Measurements from ENCODE around the gene BMF.

BMF gene

DNA sequence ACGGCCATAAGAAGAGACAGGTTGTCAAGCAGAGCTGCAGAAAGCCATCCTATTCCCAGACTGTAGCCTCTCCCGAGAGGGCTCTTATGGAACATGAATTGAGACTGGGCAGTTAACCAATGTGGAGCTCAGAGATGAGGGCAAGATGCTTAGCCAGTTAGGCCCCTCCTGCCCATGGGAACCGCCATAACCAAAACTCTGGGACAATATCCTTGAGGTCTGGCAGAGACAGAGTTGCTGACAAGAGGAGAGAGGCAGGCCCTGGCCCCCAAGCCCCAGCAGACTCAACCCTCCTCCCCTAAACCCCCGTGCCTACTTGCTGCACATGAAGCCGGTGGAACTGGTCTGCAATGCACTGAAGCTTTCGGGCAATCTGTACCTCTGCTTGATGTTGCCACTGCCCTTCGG, 4.8 kb downstream of the BMF start:
- no peak for DNase-seq (ENCODE audit: low read depth in 2 of 2)

DNA sequence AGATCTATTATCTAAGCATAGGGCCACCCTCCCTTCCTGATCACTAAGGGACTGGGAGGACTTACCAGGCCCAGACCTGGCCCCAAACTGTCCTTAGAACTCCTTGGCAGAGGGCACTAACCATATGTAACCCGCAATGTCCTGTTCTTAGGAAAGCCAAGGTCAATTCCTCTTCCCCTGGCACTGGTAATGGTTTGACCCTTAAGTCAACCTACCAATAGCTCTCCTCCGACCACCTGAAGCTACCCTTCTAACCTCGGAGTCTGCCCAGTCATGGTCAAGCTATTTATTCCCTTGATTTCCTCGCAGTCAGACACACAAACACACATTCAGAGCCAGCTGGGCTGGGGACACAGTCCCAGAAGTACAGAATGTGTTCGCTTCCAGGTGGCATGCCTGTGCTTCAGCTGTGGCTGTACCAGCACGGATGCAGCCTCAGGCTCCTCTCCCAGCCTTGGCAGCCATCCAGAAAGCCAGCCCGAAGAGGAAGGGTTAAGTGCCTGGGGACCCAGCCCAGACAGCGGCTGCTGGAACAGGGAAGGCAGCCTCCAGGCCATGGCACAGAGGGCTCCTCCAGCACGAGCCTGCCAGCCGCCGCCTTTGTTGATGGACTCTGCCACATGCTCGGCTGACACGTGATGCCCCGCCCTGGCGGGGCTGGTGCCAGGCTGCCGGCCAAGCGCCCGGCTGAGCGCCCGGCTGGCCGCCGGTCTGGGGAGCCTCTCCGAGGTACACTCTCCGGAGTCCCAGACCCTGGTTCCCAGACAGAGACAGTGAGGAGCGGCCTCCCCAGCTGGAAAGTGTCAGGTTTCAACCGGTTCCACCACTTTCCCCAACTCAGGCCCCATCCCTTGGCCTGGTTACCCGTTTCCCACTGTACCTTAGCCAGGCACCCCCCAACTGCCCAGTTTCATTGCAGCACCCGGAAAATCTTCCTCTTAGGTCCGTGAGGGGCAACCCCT, 5.5 kb downstream of the BMF start:
- no peak for DNase-seq (ENCODE audit: low read depth in 2 of 2)

DNA sequence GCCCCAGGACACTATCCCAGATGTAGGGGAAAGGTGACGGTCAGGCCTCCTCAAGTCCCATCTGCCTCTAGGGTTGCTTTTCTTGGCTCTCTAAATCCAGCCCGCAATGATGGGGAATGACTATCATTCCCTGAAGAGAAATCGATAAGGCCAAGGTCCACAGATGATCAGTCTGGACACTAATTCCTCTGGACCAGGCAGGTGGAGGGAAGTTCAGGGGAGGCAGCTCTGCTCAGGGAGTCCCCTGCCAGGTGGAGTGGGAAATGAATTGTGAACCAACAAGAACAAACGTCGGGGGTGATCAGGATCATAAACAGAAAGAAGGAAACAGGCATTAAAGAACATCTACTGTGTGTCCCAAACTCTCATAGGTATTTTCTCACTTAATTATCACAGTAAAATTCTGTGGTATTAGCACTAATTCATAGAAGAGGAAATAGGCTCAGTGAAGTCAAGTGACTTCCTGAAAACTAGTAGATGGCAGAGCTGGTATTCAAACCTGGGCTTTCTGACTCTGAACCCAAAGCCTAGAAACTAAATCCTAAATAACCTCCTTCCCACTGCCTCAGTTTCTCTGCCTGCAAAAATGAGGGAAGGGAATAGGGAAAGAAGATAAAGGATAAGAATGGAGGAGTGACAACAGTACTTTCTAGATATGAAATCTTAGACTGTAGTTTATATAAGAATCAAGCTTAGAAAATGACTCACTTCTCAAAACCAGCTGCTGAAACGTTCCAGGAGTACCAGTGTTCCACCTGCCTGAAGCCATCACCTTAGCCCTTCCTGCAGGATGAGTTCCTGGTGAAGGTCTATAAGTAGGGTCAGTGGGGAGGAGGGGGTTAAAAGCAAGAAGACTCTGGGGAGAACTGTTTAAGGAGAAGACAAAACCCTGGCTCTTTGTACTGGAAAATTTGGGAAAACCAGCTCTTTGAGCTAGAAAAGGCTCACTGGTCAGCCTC, 7.5 kb downstream of the BMF start:
- no peak for DNase-seq (ENCODE audit: low read depth in 2 of 2)

DNA sequence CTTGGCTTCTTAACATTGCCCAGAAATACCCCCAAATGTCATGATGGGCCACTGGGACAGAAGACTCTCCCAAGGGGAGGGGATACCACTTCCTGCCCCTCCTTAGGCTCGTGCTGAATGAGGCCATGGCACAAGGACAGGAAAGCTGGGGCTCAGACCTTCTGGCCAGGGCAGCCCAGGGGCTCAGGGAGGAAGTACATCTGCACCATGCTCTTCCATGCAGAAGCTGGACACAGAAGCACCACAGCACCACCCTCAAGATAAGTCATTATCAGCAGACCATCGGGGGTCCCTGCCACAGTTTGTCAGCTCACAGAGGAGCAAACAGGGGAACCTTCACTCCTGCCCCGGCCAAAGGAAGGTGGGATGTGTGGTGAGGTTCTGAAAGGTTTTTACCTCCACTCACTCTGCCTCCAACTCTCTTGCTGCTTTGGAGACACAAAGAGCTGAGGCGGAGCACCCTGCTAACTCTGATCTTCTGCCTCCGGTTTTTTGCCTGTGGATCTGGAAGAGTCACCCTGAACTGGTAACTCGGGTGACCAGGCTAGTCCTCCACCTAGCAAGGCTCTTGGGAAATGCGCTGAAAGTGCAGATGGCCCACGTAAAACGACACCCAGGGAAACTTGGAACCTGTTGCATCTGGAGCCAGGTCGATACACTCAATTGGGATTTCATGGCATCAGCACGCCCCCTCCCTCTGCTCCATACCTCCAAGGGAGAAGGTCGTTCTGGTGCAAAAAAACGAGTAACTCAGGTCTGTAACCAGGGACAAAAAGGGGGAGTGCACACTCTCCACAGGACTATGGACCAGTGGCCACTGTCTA, 8.3 kb downstream of the BMF start:
- DNase-seq (ENCODE audit: low read depth in 2 of 2), result no peak

DNA sequence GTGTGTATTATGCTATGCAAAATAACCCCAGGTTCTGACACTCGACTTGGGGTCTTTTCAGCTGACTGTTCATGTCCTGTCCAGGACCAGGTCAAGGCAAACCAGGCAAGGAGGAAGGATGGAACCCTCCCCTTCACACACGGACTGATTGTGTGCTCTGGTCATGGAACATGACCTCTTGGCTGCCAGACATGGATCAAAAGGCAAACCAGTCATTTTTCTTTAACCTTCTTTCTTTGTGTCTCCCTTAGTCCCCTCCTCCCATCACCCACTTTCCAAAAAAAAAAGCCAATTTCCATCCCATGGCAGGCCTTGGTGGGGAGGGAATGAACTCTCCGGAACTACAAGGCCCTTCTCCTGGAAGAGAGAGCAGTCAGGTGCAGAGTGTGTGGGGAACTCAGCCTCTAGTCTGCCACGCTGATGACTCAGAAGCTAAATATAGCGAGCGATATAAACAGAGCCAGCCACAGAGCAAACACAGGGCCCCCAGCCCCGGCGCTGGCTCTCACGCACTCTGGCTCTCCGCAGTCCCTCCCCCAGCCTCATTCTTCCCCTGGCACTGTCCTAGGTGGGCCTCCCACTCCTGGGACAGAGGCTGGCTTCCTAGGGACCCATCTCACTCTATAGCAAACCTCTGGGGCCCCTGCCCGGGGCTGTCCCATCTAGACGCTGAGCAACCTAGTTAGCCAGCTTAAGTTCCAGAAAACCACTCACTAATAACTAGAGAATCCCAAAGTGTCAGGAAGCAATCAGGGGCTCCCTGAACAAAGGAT, 10.0 kb downstream of the BMF start:
- peak; percentile 89 to 90 for DNase-seq (ENCODE audit: low read depth in 2 of 2)

DNA sequence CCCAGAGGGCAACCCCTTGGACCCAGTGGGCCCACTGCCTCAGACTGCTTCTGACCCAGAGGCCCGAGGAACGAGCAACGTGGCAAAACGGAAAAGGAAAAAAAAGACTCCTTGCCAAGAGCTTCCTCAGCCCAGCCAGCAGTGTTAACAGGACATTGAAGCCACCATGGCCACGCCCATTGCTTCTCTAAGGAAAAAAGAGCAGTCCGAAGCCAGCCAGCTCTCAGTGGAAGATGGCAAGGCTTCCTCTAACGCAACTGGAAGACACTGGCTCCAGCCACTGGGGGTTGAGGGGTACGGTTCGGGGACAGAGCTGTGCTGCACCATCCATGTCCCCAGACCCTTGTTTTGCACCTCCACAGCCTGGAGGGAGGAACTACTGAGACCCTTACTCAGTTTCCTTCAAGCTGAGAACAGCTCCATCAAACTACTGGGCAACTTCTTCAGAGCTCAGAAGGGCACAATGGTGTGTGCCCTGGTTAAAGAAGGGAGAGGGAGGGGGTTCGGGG, 10.7 kb downstream of the BMF start:
- no peak for DNase-seq (ENCODE audit: low read depth in 2 of 2)

DNA sequence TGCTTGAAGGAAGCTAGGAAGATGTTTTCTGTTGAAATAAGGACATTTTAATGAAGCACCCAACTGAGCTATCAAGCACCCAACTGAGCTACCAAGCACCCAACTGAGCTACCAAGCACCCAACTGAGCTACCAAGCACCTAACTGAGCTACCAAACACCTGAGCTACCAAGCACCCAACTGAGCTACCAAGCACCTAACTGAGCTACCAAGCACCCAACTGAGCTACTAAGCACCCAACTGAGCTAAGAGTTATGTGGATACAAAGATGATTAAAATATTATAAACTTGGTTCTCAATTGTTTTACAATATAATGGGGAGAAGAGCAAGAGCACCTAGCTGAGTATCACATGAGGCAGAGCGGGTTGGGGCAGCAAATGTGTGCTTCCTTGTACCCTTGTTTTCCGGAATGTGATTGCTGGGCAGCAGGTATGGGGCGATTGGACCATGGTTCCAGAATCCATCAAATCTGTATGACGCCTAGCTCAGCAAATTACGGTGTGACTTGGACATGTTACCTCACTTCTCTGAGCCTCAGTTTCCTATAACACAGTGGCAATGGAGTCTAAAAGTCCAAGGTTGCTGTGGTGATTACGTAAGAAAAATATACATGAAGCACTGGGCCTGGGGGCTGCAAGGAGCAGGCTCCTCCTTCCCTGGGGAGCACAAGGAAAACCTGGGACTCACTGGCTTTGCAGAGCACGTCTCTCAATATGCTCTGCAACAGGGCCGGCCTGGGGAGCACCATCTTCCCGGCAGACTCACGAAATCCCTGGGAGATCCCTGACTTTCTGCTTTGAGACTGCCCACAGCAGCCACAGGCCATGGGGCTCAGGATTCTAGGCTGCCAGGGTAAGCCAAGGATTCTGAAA, 11.3 kb downstream of the BMF start:
- no peak for DNase-seq (ENCODE audit: low read depth in 2 of 2)

DNA sequence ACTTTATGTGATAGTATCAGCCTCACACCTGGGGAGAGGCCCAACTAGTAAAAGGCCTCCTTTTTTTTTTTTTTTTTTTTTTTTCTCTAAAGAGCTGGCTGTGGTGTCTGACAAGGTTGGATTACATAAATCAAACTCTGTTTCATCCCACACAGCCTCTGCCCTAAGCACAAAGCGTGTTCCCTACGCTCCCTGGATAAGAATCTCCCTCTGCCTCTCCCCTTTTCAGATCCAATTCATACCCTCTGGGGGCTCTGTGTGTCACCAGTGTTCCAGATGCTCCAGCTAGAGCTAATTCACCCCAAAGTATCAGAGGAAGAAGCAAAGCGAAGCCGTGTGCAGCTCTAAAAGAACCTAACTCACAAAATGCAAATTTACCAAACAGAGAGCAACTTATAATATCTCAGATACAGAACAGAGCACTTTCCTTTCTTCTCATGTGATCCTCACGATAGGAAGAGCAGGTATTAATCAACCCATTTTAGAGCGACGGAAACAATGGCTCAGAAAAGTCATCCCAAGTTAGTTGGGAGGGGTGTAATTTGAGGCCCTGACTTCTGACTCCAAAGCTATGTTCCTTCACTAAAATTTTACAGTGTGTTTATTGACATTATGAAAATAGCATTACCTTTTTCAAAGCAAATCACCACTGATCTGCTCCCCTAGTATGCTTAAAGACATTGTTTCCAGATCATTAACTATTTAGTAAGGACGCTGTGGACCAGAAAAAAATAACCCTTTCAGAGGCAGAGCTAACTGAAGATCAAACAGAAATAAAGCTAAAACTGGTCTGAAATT, 12.4 kb downstream of the BMF start:
- no peak for DNase-seq (ENCODE audit: low read depth in 2 of 2)

DNA sequence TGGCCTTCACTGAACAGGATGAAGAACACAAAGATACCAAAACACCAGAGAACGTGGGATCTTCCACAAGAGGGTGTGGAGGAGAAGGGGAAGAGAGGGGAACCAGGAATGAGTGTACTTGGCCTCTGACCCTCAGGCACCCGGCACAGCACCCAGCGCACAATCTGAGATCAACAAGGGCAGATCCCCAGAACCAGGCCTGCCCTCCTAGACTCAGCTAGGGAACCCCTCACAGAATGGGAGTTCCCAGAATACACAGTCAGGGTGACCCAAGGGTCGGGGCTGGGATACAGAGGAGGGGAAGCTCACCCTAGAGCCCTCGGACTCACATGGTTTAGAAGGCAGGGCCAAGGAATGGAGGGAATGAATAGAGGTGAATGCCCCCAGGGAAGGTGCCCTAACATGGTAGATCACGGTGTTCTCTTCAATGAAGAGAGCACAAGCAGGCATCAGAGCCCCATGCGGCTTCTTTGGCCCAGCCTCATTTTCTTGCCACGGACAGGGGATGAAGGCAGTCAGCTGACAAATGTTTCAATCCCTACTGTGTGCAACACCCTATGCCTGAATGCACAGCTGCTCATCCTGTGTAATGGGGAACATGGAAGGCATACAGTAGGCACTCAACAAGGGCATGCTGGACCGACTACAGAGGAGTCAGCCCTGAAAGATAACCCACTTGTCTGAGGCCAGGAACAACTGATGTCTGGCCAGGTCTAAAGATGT, 13.1 kb downstream of the BMF start:
- DNase-seq (ENCODE audit: low read depth in 2 of 2), result no peak

DNA sequence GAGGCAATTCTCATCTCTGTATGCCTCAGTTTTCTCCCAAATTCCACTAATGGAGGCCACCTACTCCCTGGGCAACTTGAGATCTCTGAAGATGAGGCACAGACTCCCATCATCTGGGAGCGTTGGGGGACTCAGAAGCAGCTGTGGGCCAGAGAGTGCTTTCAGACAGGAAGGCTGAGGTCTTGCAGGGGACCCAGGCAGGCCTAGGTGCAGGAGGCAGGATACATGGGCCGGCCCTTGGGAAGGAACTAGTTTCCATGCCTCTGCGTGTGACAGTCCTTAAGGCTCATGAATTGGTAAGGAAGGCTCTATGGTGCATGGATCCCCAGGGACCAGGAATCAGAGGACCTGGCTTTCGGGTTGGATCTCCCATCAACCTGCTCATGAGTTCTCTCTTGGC, 14.5 kb downstream of the BMF start:
- DNase-seq (ENCODE audit: low read depth in 2 of 2), result no peak

DNA sequence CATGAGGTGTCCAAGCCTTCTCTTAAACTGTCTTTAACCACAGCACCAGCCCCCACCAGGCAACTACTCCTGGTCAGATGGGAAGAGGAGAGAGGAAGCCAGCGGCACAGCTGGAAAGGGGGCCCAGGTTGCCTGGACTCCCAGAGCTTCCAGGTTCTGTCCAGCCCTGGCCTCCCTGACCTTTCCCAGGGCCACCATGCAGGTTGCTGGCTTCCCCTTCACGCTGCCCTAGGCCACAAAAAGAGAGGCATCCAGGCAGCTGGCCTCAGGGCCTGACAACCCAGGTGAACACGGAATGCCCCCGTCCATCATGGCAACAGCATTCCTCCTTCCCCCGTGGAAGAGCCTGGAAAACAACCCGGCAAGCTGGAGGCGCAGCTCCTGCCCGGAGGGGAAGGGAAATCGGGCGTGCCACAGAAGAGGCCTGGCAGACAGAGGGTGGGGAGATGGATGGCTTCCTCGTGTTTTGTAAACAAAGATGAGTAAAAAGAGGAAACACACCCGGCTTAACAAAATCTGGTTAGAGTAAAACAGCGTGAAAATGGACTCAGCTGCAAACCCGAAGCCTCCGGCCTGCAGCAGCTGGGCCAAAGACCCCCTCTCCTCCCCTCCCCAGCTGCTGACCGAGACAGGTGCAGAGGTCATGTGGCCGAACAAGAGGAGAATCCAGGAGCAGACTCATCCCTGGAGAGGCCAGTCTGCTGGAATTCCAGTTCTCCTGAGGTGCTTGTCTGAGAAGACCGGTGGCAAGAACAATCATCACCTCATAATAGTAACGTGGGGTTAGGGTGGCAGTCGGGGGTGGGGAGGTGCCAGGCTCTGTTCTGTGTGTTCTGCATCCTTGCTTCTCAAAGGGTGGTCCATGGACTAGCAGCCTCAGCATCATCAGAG, 15.5 kb downstream of the BMF start:
- no peak for DNase-seq (ENCODE audit: low read depth in 2 of 2)

DNA sequence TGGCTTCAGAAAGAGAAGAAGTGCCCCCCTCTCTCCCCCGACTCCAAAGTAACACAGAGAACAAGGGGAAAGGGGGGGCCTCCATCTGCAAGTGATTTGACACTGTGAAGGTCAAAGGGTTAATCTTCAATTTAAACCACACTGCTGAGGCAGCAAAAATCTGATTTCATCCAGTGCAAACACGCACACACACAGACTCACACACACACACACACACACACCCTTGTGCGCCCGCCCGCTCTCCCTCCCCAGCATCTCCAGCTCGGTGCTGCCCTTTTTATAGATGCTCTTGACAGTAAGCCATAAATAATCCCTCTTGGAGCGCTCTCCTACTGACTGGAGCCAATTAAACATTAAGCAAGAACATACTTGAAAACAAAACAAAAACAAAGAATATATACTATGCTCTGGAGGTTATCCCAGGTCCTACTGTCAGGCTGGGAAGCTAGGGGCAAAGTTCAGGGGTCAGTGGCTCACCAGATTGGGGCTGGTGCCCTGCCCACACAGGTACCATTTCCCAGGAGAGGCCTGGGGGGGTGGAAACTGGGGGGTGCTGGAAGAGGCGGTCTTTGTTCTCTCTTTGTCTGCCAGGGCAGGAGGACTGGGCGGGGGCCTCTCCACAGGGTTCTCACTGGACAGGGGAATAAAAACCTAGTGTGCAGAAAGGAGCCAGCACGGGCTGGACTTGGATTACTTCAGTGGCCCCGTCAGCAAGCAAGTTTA, 16.3 kb downstream of the BMF start:
- DNase-seq (ENCODE audit: low read depth in 2 of 2), result peak; percentile 96 to 97

DNA sequence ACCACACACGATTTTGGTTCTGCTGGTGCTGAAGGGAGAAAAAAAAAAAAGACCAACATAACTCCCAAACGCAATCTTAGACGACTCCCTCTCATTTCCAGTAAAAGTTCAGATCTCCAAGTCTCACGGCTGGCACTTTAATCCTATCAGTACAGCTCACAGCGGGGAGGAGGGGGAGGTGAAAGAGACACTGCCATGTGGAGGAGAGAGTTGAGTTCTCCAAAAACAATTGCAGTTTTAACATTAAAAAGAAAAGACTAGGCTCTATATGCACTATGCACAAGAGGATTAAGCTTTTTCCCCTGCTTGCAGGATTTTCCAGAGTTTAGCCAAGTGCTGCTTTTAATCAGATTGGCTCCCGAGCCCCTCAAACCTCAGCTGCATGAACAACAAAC, 16.8 kb downstream of the BMF start:
- DNase-seq (ENCODE audit: low read depth in 2 of 2), result peak; percentile 86

DNA sequence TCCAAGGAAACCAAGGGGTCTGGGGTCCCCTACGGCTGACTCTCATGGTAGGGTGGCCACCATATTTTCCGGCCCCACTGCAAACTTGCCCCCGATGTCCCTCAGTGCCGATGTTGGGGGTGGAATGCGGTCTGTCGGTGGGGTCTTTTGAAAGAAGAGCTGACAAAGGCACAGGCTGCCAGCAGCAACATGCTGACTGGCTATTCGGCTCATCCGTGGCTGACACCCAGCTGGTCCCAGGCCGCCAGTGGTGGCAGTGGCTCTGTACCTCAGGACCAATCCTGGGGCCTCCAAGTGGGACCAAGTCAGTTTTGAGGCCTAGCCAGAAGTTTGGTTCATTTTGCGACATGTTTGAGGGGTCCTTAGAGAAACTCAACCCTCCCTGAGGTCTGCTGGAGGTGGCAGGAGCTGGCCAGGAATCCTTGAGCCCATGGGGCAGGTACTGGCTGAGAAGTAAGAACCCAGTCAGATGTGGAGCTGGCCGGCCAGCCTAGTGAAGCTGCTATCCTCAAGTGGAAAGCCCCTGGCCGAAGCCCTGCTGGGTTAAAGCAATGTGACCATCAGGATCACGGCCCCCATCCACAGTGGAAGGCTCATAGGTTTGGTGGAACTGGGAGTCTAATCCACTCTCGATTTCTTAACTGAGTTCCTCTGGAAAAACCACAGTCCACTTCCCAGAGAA, 17.8 kb downstream of the BMF start:
- DNase-seq (ENCODE audit: low read depth in 2 of 2), result no peak

DNA sequence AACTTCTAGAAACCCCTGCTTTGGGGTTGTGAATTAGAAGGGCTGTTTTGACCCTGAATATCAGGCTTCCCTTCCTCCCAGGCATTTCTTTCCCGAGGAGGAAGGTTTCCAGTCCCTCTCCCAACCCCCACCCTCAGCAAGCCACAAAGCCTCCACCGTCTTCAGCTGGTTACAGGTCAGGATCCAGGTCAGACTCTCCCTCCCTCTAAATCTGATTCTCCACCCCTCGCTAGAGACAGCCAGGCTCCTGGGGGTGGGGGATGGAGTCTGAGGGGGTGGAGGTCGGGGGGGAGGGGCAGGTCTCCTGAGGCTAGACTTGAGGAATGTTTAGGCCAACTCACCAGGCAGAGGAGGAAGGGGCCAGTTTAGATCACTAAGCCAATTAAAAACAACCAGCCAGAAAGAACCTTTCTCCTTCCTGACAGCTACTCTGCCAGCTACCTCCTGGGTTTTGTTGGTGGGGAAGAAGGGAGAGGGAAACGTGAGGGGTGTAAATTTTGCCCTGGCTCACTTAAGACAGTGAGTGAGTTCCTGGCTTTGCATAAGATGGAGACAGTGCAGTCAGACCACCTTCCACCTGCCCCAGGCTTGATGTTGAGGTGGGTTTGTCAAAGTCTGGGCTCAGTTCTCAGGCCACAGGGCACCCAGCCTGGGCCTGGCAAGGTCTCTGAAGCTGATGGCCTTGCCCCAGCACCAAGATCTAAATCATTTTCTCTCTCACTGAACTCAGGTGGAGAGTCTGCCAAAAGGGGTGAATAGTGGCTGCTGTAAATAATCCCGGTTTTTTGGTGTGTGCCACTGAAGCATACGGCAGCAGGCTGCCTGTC, 19.5 kb downstream of the BMF start:
- DNase-seq (ENCODE audit: low read depth in 2 of 2), result no peak

All from fibroblast of skin of left quadriceps (primary cell).